GM12878 (cell line): ENCODE measurements around the gene POLE4. TPM values are rescaled to one million over a fixed set of nuclear protein-coding genes. Genes with fewer than 3 reads are reported as not detected.

ENCODE experiments used
- ATAC-seq: fragments of 200-7000 bp; cut with Tn5 transposase; 3 replicates; pipeline ENCODE4 v1.9.1; 2020; ENCODE audit warnings: mild to moderate bottlenecking, moderate library complexity
- BruUV-seq: library from RNA; stranded (reverse); fragments of 400-500 nt; replicated peaks from 2 replicates; lab custom pipeline; 2021; lab: Mats Ljungman, UMichigan
- CTCF ChIA-PET: fragments of 300-600 bp; sonication (Branson Sonifier 250); formaldehyde crosslinking; extraction: SDS; loops from one replicate; lab custom pipeline; 2021; ENCODE audit warnings: inconsistent platforms; lab: Yijun Ruan, JAX
- POLR2A ChIA-PET: fragments of 350-600 bp; formaldehyde crosslinking; extraction: SDS; loops from one replicate; lab custom pipeline; 2021; ENCODE audit warnings: inconsistent platforms; lab: Charles Lee
- RAD21 ChIA-PET: fragments of 300-600 bp; sonication (Branson Sonifier 250); formaldehyde crosslinking; loops from one replicate; lab custom pipeline; 2023; ENCODE audit warnings: antibody characterized with exemption; ENCODE audit not compliant: unreplicated experiment; lab: Charles Lee
- SMC1A ChIA-PET: fragments of 300-600 bp; sonication (Branson Sonifier 250); formaldehyde crosslinking; loops from one replicate; lab custom pipeline; 2023; ENCODE audit not compliant: unreplicated experiment, uncharacterized antibody; lab: Charles Lee
- DNase-seq: peaks from one replicate; pipeline ENCODE4 v3.0.0-alpha.2; 2011; ENCODE audit warnings: low read depth, low spot score
- FAIRE-seq: peaks from 3 replicates; lab custom pipeline; 2011; peaks lifted over from hg19 to GRCh38; lab: Jason Lieb, UNC
- H2AFZ ChIP-seq: 2 replicates; pipeline ENCODE4 v1.6.0; 2011; ENCODE audit warnings: low read depth, low read length, control low read depth; ENCODE audit not compliant: control insufficient read depth
- H3K27ac ChIP-seq: 2 replicates; pipeline ENCODE4 v1.5.1; 2011; ENCODE audit warnings: control low read depth; ENCODE audit not compliant: control insufficient read depth, insufficient read depth
- H3K27me3 ChIP-seq, 2 experiments: replicated peaks in 1 of 2; 2 replicates each; pipeline versions ENCODE4 v1.6.0 to v1.6.1; 2011; ENCODE audit warnings: low read length in 1 of 2; ENCODE audit not compliant: control insufficient read depth in 2 of 2, insufficient read depth in 2 of 2
- H3K36me3 ChIP-seq, 2 experiments: 2 replicates each; pipeline ENCODE4 v1.5.1; 2011; ENCODE audit warnings: low read length in 1 of 2; ENCODE audit not compliant: control insufficient read depth in 2 of 2, insufficient read depth in 2 of 2
- H3K4me1 ChIP-seq: 2 replicates; pipeline ENCODE4 v1.6.1; 2011; ENCODE audit warnings: mild to moderate bottlenecking, low read length, moderate library complexity, mixed read lengths; ENCODE audit not compliant: control insufficient read depth, insufficient read depth
- H3K4me2 ChIP-seq: 2 replicates; pipeline ENCODE4 v1.6.0; 2011; ENCODE audit warnings: control low read depth; ENCODE audit not compliant: control insufficient read depth, insufficient read depth
- H3K4me3 ChIP-seq: fragments of 200-600 bp; sonication (generic); 2 replicates; pipeline ENCODE4 v1.5.1; 2016
- H3K79me2 ChIP-seq: 2 replicates; pipeline ENCODE4 v1.6.0; 2011; ENCODE audit warnings: low read length; ENCODE audit not compliant: control insufficient read depth, insufficient read depth
- H3K9ac ChIP-seq: 2 replicates; pipeline ENCODE4 v1.8.0; 2011; ENCODE audit warnings: low read length, control low read depth, mixed read lengths; ENCODE audit not compliant: control insufficient read depth, insufficient read depth
- H3K9me3 ChIP-seq: replicated peaks from 3 replicates; pipeline ENCODE4 v1.5.1; 2011; ENCODE audit warnings: mild to moderate bottlenecking, low read length; ENCODE audit not compliant: control insufficient read depth, insufficient read depth
- H4K20me1 ChIP-seq: 2 replicates; pipeline ENCODE4 v1.6.0; 2011; ENCODE audit not compliant: control insufficient read depth, insufficient read depth
- BHLHE40 ChIP-seq, 2 experiments: fragments of 450-650 bp in 1 of 2; IDR thresholded peaks; 2 replicates each; pipeline ENCODE4 v1.6.1; 2011 to 2017; ENCODE audit warnings: low read depth in 2 of 2, borderline replicate concordance in 1 of 2, improper control_type of control experiment in 1 of 2, low read length in 1 of 2, mild to moderate bottlenecking in 1 of 2
- CREM ChIP-seq: IDR thresholded peaks from 2 replicates; pipeline ENCODE4 v1.6.1; 2014; ENCODE audit warnings: antibody characterized with exemption, low read depth
- EGR1 ChIP-seq, 2 experiments: IDR thresholded peaks; 1 replicate in 1 of 2; 2 replicates in 1 of 2; pipeline ENCODE4 v1.6.1; 2011 to 2012; ENCODE audit warnings: low read depth in 2 of 2, low read length in 2 of 2, borderline replicate concordance in 1 of 2, mild to moderate bottlenecking in 1 of 2, moderate library complexity in 1 of 2
- ETV6 ChIP-seq, 2 experiments: fragments of 450-650 bp in 1 of 2; IDR thresholded peaks in 1 of 2; conservative IDR thresholded peaks in 1 of 2; 2 replicates each; pipeline ENCODE4 v1.6.1; 2014; ENCODE audit warnings: antibody characterized with exemption in 1 of 2, borderline replicate concordance in 1 of 2, low read depth in 1 of 2, mild to moderate bottlenecking in 1 of 2, moderate library complexity in 1 of 2
- FOXM1 ChIP-seq: IDR thresholded peaks from 2 replicates; pipeline ENCODE4 v1.6.1; 2012; ENCODE audit warnings: low read depth, mild to moderate bottlenecking, inconsistent platforms, low read length, moderate library complexity
- GABPA ChIP-seq: IDR thresholded peaks from 2 replicates; pipeline ENCODE4 v1.6.1; 2014; ENCODE audit warnings: antibody characterized with exemption, low read depth, mild to moderate bottlenecking, inconsistent platforms
- IKZF2 ChIP-seq, 2 experiments: fragments of 450-650 bp; IDR thresholded peaks; 2 replicates each; pipeline ENCODE4 v1.6.1; 2017; ENCODE audit warnings: mild to moderate bottlenecking in 2 of 2, moderate library complexity in 2 of 2
- JUNB ChIP-seq: IDR thresholded peaks from 2 replicates; pipeline ENCODE4 v1.6.1; 2016; ENCODE audit warnings: antibody characterized with exemption, mild to moderate bottlenecking
- NR2C2 ChIP-seq: IDR thresholded peaks from 2 replicates; pipeline ENCODE4 v1.6.1; 2011; ENCODE audit warnings: borderline replicate concordance, low read depth; ENCODE audit not compliant: control insufficient read depth, insufficient read length
- PML ChIP-seq: IDR thresholded peaks from 2 replicates; pipeline ENCODE4 v1.6.1; 2012; ENCODE audit warnings: low read length, inconsistent platforms
- RCOR1 ChIP-seq: conservative IDR thresholded peaks from 2 replicates; pipeline ENCODE4 v1.6.1; 2012; ENCODE audit warnings: low read depth, low read length, improper control_type of control experiment
- SMARCA5 ChIP-seq: fragments of 450-650 bp; IDR thresholded peaks from 2 replicates; pipeline ENCODE4 v1.6.1; 2017; ENCODE audit warnings: mild to moderate bottlenecking
- SUZ12 ChIP-seq: fragments of 200-600 bp; sonication (generic); IDR thresholded peaks from one replicate; pipeline ENCODE4 v1.6.1; 2018; ENCODE audit warnings: antibody characterized with exemption, mild to moderate bottlenecking; ENCODE audit not compliant: unreplicated experiment
- TCF3 ChIP-seq: IDR thresholded peaks from 2 replicates; pipeline ENCODE4 v1.6.1; 2012; ENCODE audit warnings: low read depth, mild to moderate bottlenecking, low read length, borderline replicate concordance; ENCODE audit not compliant: insufficient read depth
- TCF7 ChIP-seq: IDR thresholded peaks from 2 replicates; pipeline ENCODE4 v1.6.1; 2014; ENCODE audit warnings: antibody characterized with exemption, borderline replicate concordance
- ZNF24 ChIP-seq: fragments of 450-650 bp; IDR thresholded peaks from 2 replicates; pipeline ENCODE4 v1.6.1; 2017; ENCODE audit warnings: antibody characterized with exemption, mild to moderate bottlenecking
- ZNF622 ChIP-seq: fragments of 450-650 bp; IDR thresholded peaks from 2 replicates; pipeline ENCODE4 v1.6.1; 2017; ENCODE audit warnings: mild to moderate bottlenecking, inconsistent platforms
- WGBS: methylation state at CpG from one replicate; pipeline ENCODE4 v1.1.6; 2016; ENCODE audit warnings: low lambda C conversion rate; ENCODE audit not compliant: insufficient replicate concordance, insufficient coverage; ENCODE audit errors: missing lambda C conversion rate; 5-methylcytosine and 5-hydroxymethylcytosine counted together
- in situ Hi-C: fragments of 300-500 bp; cut with MboI; formaldehyde crosslinking; loops from 9 replicates; pipeline ENCODE4 v1.14.3; 2018; ENCODE audit warnings: mixed read lengths
- intact Hi-C: fragments of 100-400 bp; cut with micrococcal nuclease; formaldehyde crosslinking; loops from one replicate; pipeline ENCODE4 v1.14.2; 2022; ENCODE audit not compliant: unreplicated experiment
- polyA plus RNA-seq, 11 experiments: library from polyadenylated mRNA; depleted of rRNA in 4 of 11; unstranded in 6 of 11; stranded (reverse) in 5 of 11; fragments of >200 nt; fragmentation: Nextera tagmentation in 4 of 11; fragmentation: Illumina TruSeq in 1 of 11; extraction: Ambion mirVana in 4 of 11; extraction: Trizol in 1 of 11; gene quantifications; 1 replicate in 1 of 11; 2 replicates in 10 of 11; pipeline versions ENCODE4 v1.2.1 to v1.2.3, GENCODE V29; 2011 to 2016; ENCODE audit warnings: inconsistent platforms in 2 of 11, missing spikeins in 2 of 11, low read depth in 1 of 11
- total RNA-seq, 4 experiments: library from RNA; depleted of rRNA in 3 of 4; stranded (reverse); fragments of >200 nt in 3 of 4; fragmentation: Illumina TruSeq in 1 of 4; extraction: Trizol in 1 of 4; gene quantifications; 2 replicates each; pipeline versions ENCODE4 v1.2.1 to v1.2.3, GENCODE V29; 2013 to 2021
- TF ChIP-seq, protein P1 (sequence below): IDR thresholded peaks from 2 replicates; pipeline ENCODE4 v1.6.1; 2012; ENCODE audit warnings: low read depth, low read length, improper control_type of control experiment
- TF ChIP-seq, protein P2 (sequence below): IDR thresholded peaks from 2 replicates; pipeline ENCODE4 v1.6.1; 2012; ENCODE audit warnings: low read depth, low read length, improper control_type of control experiment
- TF ChIP-seq, protein P3 (sequence below): fragments of 450-650 bp; IDR thresholded peaks from 2 replicates; pipeline ENCODE4 v1.6.1; 2014; ENCODE audit warnings: mild to moderate bottlenecking

The POLE4 gene
- total and polyA plus RNA-seq, 10 of the 15 experiments (the other 5 are each of a cell fraction or from before 2014, with no cell fraction given) = 38.5 to 221 (median 66.8) TPM

DNA sequence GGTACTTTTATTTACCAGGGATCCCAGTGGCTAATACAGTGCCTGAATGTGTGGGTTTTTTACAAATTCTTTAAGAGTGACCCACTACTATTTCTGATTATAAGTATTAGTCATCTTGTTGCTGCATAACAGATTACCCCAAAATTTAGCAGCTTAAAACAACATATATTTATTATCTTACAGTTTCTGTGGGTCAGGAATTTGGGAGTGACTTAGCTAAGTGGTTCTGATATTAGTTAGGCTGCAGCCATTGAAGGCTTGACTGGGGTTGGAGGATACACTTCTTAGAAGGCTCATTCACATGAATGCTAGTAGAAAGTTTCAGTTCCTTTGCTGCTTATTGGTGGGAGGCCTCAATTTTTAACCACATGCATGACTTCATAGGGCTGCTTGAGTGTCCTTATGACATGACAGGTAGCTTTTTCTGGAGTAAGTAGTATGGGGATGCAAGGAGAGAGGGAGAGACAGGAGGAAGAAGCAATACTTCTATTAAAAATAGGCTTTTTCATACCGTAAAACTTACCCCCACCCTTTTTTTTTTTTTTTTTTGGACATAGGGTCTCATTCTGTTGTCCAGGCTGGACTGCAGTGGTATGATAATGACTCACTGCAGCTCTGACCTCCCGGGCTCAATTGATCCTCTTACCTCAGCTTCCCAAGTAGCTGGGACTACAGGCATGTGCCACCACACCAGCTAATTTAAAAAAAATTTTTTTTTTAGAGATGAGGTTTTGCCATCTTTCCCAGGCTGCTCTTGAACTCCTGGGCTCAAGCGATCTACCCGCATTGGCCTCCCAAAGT, 13.3 kb upstream of the POLE4 start (continued):
- no peak for TF ChIP-seq SMARCA5
- TF ChIP-seq, protein P1, sequence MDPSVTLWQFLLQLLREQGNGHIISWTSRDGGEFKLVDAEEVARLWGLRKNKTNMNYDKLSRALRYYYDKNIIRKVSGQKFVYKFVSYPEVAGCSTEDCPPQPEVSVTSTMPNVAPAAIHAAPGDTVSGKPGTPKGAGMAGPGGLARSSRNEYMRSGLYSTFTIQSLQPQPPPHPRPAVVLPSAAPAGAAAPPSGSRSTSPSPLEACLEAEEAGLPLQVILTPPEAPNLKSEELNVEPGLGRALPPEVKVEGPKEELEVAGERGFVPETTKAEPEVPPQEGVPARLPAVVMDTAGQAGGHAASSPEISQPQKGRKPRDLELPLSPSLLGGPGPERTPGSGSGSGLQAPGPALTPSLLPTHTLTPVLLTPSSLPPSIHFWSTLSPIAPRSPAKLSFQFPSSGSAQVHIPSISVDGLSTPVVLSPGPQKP = no peak
- TF ChIP-seq FOXM1 = peak; percentile 64; the same call in 1 of the 2 replicates
- TF ChIP-seq ZNF622 = no peak

DNA sequence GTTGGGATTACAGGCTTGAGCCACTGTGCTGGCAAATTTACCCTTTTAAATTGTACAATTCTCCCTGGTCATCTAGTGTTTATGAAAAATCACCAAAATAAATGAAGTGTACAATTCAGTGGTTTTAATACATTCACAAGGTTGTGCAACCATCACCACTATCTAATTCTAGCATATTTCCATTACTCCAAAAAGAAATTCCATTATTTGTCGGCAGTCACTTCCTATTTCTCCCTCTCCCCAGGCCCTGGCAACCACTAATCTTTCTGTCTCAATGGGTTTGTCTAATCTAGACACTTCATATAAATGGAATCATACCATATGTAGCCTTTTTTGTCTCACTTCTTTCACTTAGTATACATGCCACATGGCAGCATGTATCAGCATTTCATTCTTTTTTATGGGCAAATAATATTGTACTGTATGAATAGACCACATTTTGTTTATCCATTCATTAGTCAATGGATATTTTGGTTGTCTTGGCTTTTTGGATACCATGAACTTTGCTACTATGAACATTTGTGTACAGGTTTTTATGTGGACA, 12.6 kb upstream of the POLE4 start:
- Histone ChIP-seq H3K4me3 (no peak overlapping the region), H3K9me3 (peaks cover 4% of the 10 kb centered on the region; the same call in 1 of the 3 replicates), H3K9ac (no peak overlapping the region), H2AFZ (no peak overlapping the region), H3K4me1 (peaks cover 8% of the 10 kb centered on the region), H3K36me3 (no peaks in the 10 kb centered on the region), H4K20me1 (no peaks in the 10 kb centered on the region), H3K27me3 (no peaks in the 10 kb centered on the region), H3K79me2 (no peaks in the 10 kb centered on the region; the same call in 1 of the 2 replicates), H3K27ac (no peak overlapping the region), H3K4me2 (no peak overlapping the region)
- ChIA-PET POLR2A (interaction anchor here (1.2 kb wide), 1 partner anchor 101 kb away, joined by 6 read pairs; no protein-coding TSS in a partner anchor), RAD21 (interaction anchor here (0.7 to 1.2 kb wide), 2 partner anchors 105 to 106 kb away, joined by 5 to 6 read pairs; no protein-coding TSS in a partner anchor), SMC1A (interaction anchor here (0.7 to 1.1 kb wide), 3 partner anchors 12 to 163 kb away, joined by 3 read pairs; no protein-coding TSS in a partner anchor), CTCF (no interaction called here)
- no TSS peak for BruUV-seq
- in situ Hi-C loops = no loop called here
- FAIRE-seq (no peak), DNase-seq (no peak), ATAC-seq (no peak)
- intact Hi-C loops = loop anchor here (1.0 kb wide), 1 partner anchor 12 kb away; the partner anchor contains the start of gene POLE4
- 58% methylated on average over 1 of the region's 1 CpG for WGBS
- TF ChIP-seq SUZ12 (no peak), CREM (no peak), RCOR1 (no peak), TCF7 (no peak), IKZF2 (IDR thresholded peaks at IDR 0.05) (no peak), EGR1 (IDR thresholded peaks at IDR 0.05; ENCODE audit: borderline replicate concordance in 1 of 2, low read depth in 2 of 2, low read length in 2 of 2) (no peak), GABPA (no peak), PML (no peak), NR2C2 (no peak), JUNB (no peak), ZNF24 (no peak), BHLHE40 (IDR thresholded peaks at IDR 0.05; ENCODE audit: borderline replicate concordance in 1 of 2, low read depth in 2 of 2, low read length in 1 of 2) (no peak), TCF3 (no peak), ETV6 (conservative IDR thresholded peaks at IDR 0.05 in 1 of 2, IDR thresholded peaks at IDR 0.05 in 1 of 2; ENCODE audit: borderline replicate concordance in 1 of 2, low read depth in 1 of 2) (no peak), SMARCA5 (no peak)
- TF ChIP-seq, protein P2, sequence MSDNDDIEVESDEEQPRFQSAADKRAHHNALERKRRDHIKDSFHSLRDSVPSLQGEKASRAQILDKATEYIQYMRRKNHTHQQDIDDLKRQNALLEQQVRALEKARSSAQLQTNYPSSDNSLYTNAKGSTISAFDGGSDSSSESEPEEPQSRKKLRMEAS = no peak
- TF ChIP-seq, protein P3, sequence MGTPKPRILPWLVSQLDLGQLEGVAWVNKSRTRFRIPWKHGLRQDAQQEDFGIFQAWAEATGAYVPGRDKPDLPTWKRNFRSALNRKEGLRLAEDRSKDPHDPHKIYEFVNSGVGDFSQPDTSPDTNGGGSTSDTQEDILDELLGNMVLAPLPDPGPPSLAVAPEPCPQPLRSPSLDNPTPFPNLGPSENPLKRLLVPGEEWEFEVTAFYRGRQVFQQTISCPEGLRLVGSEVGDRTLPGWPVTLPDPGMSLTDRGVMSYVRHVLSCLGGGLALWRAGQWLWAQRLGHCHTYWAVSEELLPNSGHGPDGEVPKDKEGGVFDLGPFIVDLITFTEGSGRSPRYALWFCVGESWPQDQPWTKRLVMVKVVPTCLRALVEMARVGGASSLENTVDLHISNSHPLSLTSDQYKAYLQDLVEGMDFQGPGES = no peak
